Amygdala (tissue), 56 donors: ENCODE measurements around the gene FGD5.
"Not testable (repeated sequence)": the region's sequence is repeated elsewhere in the genome, so short reads cannot be mapped to it uniquely, and the experiment has no call there.

Source experiments
- DNase-seq, 56 donors: peaks; one replicate each; lab custom pipeline; 2025; lab: John Stamatoyannopoulos, UW

Gene FGD5

GRCh38 chr3:14803981-14804834 lies 14.6 kb upstream of the FGD5 start:
- no peak for DNase-seq

GRCh38 chr3:14804835-14805780 lies 13.7 kb upstream of the FGD5 start:
- DNase-seq: no peak

DNA sequence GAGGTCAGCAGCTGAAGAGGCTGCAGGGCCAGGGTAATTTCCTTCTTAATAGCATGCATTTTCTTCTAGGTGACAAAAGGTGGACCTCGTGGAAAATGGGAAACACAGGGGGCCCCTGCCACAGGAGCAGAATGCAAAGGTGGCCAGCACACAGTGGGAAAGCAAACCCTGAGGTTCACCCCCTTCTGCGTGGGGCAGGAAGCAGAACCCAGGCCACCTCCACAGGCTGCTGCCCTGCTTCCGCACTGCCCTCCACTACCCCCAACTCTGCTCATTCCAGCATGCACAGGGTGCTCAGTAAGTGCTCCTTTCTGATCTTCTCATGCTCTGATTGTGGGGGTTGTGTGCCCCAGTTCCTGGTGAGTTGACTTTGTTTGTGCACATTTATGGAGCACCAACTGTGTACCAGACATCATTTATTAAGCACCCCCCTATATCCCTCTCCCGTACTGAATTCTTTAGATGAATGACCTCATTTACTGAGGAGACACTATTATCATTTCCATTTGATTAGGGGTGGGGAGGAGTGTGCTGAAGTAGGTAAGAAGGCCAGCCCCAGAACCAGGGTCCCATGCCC lies 12.7 kb upstream of the FGD5 start:
- no peak for DNase-seq

DNA sequence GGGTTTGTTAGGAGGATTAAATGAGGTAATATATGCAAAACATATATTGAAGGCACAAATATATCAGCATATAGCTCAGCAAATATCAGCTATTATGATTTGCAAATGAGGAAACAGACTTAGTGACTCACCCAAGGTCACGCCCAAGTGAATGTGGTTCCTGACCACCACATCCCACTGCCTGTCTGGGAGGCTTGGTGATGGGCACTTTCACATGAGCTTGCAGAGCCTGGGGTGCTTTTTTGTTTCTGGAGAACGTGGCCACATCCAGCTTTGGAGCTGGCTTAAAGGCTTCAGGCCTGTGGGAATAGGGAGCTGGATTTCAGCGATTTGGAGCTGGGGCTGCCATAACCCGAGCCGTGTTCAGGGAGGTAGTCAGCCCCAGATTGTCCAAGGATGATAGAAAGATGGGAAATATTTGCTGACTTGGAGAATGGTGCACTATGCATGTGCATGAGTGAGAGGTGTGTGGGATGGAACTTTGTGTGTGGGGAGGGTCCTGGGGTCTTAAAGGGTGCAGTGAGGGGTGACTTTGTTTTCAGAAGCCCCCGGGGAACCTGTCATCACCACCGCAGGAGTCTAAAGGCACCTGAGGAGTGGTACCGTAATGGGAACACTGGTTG lies 12.0 kb upstream of the FGD5 start:
- no peak for DNase-seq

GRCh38 chr3:14808025-14808424 lies 10.7 kb upstream of the FGD5 start:
- no peak for DNase-seq

- DNase-seq: no peak
These were observed 10.1 kb upstream of the FGD5 start for GRCh38 chr3:14808502-14809266.

GRCh38 chr3:14809611-14810010 lies 9.2 kb upstream of the FGD5 start:
- not testable (repeated sequence) for DNase-seq

- no peak for DNase-seq
These were observed 8.5 kb upstream of the FGD5 start for GRCh38 chr3:14810070-14810791.

DNA sequence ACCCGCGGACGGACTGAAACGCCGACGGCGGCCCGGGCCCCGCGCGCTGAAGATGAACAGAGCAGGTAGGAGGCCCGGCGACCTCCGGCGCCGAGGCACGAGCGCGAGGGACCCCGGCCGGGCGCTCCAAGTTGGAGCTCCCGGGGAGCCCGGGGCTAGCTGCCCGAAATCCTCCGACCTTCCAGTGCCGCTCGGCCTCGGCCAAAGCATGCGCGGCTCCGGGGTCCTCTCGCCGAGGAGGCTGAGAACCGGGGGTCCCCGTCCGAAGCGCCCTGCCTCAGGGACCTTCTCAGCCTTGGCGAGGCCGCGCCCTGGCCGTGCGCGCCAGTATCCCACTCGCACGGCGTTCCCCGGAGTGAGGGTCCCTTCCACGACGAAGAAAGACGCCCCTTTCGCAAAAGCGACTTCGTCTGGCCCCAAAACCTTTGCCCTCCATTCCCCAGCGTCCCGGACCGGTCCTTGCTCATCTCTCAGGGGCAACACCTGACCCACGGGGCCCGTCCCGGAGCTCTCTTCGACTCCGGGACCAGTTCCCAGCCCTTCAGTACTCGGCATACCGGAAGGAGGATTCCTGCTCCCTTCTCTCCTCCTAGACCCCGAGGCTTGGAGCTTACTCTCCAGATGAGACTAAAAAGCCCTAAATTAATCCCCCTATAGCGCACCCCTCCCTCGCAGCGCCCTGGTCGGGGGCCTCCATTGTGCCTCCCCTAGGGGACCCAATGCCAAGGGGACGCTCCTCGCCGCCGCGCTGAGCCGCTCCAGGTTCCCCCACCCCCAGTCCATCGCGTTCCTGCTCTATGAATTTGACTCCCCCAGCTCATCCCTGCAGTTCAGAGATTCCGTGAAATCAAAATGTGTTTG lies 7.7 kb upstream of the FGD5 start:
- DNase-seq: no peak

DNA sequence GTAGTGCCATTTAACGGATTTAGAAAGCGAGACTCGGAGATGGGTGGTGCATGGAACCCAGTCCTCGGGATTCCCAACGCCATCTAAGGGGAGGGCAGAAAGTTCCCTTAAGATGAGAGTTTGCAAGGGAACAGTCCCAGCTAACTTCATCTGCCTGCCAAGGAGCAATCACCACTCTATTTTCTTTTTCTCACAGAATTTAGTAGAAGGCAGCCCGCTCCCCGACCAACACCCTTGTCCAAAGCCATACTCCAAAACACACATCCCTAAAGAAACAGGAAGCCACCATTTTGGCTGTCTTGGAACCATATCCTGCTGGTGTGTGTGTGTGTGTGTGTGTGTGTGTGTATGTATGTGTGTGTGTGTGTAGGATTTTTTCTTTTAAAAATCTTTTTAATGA lies 7.1 kb upstream of the FGD5 start:
- no peak for DNase-seq

GRCh38 chr3:14812196-14812790 lies 6.5 kb upstream of the FGD5 start:
- DNase-seq: no peak

DNA sequence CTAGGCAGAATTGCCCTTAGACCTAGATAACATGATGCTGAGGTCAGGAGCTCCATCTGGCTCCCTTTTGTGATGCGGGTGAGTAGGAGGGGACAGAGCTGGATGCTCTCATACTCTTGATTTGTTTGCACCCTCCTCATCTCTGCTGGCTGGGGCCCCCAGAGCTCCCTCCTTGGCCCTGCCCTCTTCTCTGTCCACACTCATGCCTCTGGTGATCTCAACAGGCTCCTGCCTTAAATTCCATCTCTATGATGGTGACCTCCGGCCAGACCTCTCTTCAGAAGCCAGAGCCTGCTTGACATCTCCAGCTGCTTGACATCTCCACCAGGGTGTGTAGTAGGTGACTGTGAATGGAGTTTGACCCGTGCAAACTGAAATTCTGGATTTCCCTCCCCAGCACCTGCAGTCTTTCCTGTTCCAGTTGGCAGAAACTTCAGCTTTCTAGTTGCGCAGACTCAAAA lies 4.3 kb upstream of the FGD5 start:
- no peak for DNase-seq

DNA sequence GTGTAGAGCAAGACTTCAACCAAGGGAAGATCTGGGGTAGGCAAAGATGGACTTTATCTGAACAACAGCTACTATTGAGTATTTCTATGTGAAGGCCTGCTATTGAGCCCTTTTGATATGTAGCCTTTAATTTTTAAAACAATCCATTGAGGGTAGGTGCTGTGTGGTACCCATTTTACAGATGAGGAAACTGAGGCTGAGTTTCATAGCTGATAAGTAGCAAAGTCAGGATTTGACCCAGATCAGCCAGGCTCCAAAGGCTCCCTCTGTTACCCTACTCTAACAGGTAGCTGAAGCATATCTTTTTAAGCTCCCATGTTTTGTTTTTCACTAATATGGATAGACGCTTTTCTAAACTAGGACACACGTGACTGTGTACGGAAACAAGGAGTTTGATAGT lies 2.4 kb upstream of the FGD5 start:
- no peak for DNase-seq

DNA sequence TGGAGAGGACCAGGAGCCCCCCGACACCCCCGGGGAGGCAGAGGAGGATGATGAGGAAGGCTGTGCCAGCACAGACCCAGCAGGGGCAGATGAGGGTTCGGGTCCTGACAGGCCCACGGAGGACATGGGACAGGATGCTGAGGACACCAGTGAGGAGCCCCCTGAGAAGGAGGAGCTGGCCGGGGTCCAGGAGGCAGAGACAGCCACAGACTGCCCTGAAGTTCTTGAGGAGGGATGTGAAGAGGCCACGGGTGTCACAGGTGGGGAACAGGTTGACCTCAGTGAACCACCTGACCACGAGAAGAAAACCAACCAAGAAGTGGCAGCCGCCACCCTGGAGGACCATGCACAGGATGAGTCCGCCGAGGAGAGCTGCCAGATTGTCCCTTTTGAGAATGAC lies 909 bp downstream of the FGD5 start:
- DNase-seq: no peak

- no peak for DNase-seq
These were observed 1.4 kb downstream of the FGD5 start for GRCh38 chr3:14820156-14820555.

DNA sequence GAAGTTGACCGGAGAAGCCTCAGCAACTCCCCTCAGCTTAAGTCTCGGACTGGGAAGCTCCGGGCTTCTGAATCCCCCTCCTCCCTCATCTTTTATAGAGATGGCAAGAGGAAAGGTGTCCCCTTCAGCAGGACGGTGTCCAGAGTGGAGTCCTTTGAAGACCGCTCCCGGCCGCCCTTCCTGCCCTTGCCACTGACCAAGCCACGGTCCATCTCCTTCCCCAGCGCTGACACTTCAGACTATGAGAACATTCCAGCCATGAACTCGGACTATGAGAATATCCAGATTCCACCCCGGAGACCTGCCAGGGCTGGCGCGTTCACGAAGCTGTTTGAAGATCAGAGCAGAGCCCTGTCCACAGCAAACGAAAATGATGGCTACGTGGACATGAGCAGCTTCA lies 2.4 kb downstream of the FGD5 start:
- no peak for DNase-seq

- DNase-seq: no peak
These were observed 3.4 kb downstream of the FGD5 start for GRCh38 chr3:14822134-14822533.
